Fibroblast of skin of right quadriceps (primary cell): ENCODE data around the gene COA7.
A peak's percentile ranks its signal among the peaks of the same experiment; 100 is the strongest.

Experiments
- DNase-seq: peaks from one replicate; pipeline ENCODE4 v3.0.0-alpha.2; 2013

COA7 gene

GRCh38 chr1:52667984-52668383 lies 30.2 kb downstream of the COA7 start:
- DNase-seq: no peak

GRCh38 chr1:52667290-52667689 lies 30.9 kb downstream of the COA7 start:
- no peak for DNase-seq

GRCh38 chr1:52665006-52665941 lies 32.9 kb downstream of the COA7 start:
- DNase-seq: peak; percentile 17

- peak; percentile 11 for DNase-seq
Observed at GRCh38 chr1:52663716-52664115, 34.4 kb downstream of the COA7 start.

- peak; percentile 40 for DNase-seq
Observed at GRCh38 chr1:52662645-52663313, 35.4 kb downstream of the COA7 start.

- DNase-seq: no peak
Observed at GRCh38 chr1:52660807-52661206, 37.3 kb downstream of the COA7 start.

GRCh38 chr1:52659851-52660596 lies 38.1 kb downstream of the COA7 start:
- DNase-seq: no peak

GRCh38 chr1:52659356-52659755 lies 38.8 kb downstream of the COA7 start:
- no peak for DNase-seq

GRCh38 chr1:52658795-52659194 lies 39.4 kb downstream of the COA7 start:
- DNase-seq: no peak

- no peak for DNase-seq
Observed at GRCh38 chr1:52657702-52658101, 40.4 kb downstream of the COA7 start.

- no peak for DNase-seq
Observed at GRCh38 chr1:52654063-52654462, 44.1 kb downstream of the COA7 start.

- DNase-seq: no peak
Observed at GRCh38 chr1:52653207-52653849, 44.8 kb downstream of the COA7 start.

- no peak for DNase-seq
Observed at GRCh38 chr1:52651904-52652303, 46.2 kb downstream of the COA7 start.

- DNase-seq: no peak
Observed at GRCh38 chr1:52645261-52645660, 52.9 kb downstream of the COA7 start.

GRCh38 chr1:52641307-52641706 lies 56.8 kb downstream of the COA7 start:
- no peak for DNase-seq

- DNase-seq: no peak
Observed at GRCh38 chr1:52640697-52641096, 57.5 kb downstream of the COA7 start.

GRCh38 chr1:52637946-52638345 lies 60.2 kb downstream of the COA7 start:
- no peak for DNase-seq

- DNase-seq: no peak
Observed at GRCh38 chr1:52636721-52637695, 61.1 kb downstream of the COA7 start.

GRCh38 chr1:52635321-52636089 lies 62.6 kb downstream of the COA7 start:
- DNase-seq: no peak
